NCI-H146 treated with DMSO at 0.1 percent for 48 hours (cell line): ENCODE data around the gene RNF123.

ENCODE experiments used
- DNase-seq: peaks from one replicate; lab custom pipeline; 2025; ENCODE audit not compliant: unreplicated experiment; lab: John Stamatoyannopoulos, UW

The RNF123 gene

DNA sequence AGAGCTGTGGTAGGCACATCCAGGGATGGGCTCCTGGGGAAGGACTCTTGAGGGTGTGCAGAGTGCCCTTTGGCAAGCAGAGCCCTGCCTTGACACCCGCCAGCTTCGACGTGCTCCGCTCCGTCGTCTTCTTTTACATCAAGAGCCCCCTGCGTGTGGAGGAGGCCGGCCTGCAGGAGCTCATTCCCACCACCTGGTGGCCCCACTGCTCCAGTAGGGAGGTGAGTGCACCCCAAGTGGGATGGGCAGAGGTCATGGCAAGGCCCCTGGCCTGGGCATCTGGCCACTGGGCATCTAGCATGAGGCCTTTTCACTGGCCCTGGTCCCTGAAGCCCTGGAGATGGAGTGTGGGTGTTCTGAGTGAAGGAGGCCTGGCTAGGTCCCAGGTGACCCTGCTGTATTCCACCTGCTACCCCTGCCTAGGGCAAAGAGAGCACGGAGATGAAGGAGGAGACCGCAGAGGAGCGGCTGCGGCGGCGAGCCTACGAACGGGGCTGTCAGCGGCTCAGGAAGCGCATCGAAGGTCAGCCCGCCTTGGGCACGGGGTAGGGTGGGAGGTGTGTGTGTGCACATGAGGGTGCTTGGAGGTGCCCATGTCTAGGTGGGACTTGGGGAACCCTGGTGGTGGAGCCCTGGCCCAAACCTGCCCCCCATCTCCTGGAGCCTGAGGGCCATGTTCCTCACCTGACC is 12.2 kb downstream of the RNF123 start:
- DNase-seq = no peak

DNA sequence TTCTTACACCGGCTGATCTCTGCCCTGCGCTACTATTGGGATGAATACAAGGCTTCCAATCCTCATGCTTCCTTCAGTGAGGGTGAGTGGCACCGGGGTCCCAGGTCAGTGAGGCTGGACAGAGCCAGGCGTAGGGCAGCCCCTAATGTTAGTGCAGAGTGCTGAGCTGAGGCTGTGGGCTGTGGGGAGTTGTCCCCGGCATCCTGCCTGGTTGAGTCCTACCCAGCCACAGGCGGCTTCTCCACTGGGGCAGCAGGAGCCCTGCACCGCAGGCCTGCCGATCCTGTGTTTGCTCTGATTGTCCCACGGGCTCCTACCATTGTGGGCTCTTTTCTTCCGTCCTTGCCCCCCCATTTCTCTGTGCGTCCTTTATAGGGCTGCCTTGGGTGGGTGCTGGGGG is 13.3 kb downstream of the RNF123 start:
- no peak for DNase-seq

DNA sequence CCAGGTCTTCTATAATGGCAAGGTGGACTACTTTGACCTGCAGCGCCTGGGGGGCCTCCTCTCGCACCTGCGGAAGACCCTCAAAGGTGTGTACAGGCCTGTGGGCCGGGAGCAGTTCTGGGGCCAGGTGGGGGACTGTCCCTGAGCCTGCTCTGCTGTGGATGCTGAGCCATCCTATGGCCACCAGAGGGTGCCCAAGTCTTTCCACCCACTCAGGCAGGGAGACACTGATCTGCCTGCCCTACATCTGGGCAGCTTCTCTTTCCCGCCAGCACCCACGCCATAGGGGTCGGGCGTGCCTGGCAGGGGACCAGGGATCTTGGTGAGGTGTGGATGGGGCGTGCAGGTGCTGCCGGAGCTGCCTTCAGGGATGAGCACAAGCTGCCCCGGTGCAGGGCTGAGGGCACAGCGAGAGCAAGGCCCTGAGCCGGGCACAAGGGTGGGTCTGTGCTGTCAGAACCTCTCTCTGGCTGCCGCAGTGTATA is 14.1 kb downstream of the RNF123 start:
- DNase-seq = peak; percentile 6

DNA sequence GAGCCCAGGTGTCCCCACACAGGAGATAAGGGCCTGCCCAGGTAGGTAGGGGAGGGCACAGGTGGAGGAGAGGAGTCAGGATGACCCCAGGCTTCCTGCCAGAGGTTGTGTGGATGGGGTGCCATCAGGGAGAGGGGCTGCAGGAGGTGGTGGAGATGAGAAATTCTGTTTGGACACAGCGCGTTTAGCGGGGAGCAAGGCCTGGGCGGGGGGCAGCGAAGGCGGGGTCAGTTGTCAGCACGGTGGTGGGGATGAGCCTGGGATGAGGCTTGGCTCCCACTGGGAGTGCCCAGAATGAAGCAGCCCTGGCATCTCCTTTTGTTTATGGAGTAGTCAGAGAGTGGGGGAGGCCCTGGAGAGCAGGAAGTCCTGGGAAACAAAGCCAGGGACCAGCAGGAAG is 14.6 kb downstream of the RNF123 start:
- DNase-seq = no peak

DNA sequence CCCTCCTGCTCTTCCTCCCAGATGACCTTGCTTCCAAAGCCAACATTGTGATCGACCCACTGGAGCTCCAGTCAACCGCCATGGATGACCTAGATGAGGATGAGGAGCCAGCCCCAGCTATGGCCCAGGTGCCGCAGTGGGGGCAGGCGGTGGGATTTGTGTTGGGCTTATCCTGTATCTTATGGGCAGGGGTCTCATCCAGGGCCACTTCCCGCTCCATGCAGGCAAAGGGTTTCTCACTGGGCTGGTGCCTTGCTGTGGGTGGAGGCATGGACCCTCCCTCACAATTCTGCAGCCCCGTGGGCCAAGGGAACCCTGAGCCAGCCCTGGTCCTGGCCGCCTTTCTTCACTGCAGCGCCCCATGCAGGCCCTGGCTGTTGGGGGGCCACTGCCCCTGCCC is 15.3 kb downstream of the RNF123 start:
- DNase-seq = no peak

DNA sequence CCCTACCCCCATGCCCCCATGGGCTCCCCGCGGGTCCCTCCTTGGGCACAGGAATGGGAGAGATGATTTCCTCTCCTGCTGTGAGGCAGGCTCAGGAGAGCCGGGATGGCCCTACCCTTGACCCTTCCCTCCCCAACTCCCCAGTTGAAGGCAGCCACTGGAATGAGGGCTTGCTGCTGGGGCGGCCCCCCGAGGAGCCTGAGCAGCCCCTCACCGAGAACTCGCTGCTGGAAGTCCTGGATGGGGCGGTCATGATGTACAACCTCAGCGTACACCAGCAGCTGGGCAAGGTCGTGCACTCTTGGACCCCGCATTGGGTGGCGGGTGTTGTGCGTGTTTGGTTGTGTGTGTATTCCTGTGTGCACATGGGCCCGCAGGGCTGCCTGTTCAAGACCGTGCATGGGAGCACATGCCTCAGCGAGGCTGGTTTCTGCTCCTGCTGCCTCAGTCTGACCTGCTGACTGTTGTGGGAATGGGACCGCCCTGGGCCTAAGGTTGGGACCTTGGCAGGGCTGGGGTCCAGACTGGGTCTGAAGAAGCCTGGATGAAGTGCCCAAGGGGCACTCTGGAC is 16.1 kb downstream of the RNF123 start:
- DNase-seq = no peak

DNA sequence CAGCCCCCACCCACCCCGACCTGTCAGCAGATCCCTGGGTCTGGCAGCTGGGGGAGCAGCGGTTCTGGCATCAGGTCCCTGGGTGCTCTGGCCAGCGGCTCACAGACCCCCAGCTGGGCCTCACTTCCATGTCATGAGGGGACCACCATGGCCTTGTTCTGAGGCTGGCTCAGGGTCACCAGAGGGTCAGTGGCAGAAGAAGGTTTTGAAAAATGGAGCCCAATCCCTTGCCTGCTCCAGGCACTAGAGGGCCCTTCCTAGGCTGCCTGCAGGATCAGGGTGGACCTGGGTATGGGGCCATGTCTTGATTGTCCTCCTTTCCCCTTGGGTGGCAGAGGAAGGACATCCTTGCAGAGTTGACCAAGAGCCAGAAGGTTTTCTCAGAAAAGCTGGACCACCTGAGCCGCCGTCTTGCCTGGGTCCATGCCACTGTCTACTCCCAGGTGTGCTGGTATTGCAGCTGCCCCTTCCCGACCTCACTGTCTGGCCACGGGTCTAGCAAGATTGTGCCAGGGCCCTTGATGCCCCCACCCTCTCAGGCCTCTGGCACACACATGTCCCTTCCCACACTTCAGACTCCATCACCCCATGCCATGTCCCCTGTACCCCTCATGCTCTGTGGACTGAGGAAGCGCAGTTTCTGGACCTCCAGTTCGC is 17.2 kb downstream of the RNF123 start:
- DNase-seq = no peak

DNA sequence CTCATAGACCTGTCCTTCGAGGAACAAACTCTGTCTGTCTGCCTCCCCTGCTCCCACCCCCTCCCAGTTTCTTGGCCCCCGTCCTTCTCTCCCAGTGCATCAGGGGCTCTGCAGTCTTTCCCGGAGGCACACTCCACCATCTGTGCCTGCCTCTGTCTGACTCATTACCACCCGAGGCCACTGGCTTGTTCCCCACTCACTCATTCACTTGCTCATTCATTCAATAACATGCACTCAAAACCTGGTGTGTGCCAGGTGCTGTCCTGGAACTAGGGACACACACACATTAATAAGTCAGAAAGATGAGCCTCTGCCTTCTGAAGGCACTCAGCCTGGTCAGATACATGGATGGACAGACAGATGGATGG is 17.7 kb downstream of the RNF123 start:
- no peak for DNase-seq

DNA sequence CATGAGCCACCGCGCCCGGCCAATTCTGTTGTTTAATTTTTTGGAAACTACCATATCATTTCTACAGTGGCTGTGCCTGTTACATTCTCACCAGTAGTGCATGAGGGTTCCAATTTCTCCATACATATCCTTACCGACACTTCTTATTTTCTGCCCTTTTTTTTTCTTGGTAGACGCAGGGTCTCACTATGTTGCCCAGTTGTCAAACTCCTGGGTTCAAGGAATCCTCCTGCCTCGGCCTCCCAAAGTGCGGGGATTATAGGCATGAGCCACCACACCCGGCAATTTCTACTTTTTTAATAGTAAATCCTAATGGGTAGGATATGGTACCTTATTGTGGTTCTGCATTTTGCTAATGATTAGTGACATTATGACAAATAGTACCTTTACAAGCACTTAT is 20.5 kb downstream of the RNF123 start:
- DNase-seq = no peak

DNA sequence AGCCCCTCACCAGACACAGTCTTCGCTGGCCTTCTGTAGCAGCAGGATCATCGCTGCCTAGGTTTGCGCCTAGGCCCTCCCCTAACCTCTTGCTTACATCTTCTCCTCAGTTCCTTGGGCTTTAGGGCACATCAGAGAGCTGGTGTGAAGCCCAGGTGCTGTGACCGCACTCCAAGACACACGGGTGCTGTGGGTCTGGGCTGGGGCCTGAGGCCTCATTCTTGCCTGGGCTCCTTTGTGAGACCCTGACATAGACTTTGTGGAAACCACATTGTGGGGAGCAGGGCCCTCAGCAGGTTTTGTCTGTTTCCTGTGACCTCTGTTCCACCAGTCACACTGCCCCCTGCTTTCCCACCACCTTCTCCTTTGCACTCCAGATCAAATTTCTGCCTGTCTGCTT is 22.1 kb downstream of the RNF123 start:
- DNase-seq = no peak

DNA sequence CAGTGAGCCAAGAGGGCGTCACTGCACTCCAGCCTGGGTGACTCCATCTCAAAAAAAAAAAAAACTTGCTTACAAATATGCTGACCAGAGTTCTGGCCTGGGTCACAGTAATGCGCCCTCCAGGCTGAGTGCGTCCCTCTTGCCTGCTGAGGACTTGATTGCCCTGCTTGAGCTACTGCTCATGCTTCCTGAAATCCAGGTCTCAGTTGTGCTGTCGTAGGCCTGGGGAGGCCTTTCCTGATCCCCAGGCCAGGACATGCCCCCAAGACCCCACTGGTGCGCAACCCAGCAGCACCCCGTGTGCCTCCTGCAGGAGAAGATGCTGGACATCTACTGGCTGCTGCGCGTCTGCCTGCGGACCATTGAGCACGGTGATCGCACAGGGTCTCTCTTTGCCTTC is 22.8 kb downstream of the RNF123 start:
- DNase-seq = no peak

DNA sequence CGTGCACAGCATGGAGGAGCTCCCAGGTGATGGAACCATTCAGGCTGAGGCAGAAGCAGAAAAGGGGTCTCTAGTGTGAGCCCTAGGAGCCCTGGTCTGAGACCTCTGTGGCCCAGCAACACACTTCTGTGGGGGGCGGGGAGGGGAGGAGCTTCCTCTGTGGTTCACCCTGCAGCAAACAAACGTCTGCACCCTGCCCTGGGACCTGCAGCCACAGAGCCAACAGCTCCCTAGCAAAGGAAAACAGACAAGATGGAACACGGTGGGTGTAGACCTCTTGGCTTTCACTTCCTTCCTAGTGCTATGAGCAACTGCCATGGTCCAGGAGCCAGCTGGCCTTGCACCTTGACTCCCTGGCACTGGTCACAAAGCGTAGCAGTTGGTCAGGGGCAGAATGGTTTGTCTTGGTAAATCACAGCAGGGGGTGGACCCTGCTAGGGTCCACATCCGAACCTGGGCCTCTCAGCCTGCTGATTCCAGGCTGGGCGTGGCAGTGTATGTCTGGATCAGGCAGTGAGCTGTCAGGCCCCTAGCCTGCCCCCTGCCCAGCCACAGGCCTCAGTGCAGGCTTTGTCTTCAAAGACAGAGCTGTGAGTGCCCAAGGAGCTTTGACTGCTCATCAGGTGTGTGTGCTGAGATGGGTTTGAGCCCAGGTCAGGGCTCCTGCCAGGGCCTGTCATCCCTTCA is 23.4 kb downstream of the RNF123 start:
- DNase-seq = no peak

DNA sequence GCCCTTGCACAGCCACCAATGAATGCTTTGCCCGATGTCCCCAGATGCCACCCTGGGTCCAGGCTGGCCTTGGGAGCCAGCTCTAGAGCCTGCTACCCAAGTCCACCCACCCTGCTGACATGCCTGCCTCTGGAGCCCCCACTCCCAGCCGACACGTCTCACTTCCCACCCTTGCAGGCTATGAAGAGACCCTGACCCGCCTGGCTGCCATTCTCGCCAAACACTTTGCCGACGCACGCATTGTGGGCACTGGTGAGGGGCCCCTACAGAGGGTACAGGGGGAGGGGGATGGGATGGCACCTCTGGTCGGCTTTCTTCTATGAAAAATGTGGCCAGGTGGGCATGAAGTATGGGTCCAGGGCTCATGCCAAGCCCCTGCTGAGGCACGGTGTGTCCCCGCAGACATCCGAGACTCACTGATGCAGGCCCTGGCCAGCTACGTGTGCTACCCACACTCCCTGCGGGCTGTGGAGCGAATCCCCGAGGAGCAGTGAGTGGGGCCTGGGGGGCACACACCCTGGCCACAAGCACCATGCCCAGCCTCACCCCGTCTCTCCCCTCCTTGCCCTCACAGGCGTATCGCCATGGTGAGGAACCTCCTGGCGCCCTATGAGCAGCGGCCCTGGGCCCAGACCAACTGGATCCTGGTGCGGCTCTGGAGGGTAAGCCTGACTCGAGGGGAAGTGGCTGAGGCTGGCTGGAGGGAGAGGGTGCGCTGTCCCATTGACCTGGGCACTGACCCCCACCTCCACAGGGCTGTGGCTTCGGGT is 24.2 kb downstream of the RNF123 start:
- DNase-seq = no peak

DNA sequence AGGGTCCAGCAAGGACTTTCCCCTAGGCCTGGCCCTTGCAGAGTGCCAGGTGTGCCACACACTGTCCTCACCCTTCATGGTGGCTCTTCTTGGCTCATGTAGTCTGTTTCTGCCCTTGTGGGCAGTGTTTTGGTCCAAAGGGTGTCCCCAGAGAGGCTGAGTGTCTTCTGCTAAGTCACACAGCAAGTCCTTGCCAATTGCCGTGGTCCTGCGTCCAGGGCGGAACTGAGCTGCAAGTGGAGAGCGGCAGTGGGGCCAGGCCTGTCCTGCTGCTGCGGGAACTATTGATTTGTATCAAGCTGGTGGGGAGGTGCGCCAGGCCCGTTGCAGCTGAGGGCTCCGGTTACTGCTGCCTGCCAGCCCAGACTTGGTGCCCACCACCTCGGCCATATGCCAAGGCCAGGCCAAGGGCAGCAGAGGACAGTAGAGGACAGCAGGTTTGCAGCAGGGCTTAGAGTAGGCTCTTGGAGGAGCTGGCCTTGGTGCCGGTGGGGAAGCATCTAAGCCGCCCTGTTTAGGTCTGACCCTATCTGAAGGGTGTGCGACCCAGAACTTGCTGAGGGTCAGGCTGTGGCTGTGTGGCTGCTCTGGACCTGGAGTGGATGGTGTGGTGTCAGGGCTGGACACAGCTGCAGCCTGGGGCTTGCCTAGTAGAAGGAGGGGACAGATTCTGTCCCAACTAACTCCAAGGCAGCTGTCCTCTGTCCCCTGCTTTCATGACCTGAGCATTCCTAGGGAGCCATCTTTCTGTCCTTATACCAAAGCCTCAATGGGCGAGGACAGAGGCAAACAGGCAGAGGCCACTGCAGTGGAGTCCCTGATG is 25.6 kb downstream of the RNF123 start:
- no peak for DNase-seq

DNA sequence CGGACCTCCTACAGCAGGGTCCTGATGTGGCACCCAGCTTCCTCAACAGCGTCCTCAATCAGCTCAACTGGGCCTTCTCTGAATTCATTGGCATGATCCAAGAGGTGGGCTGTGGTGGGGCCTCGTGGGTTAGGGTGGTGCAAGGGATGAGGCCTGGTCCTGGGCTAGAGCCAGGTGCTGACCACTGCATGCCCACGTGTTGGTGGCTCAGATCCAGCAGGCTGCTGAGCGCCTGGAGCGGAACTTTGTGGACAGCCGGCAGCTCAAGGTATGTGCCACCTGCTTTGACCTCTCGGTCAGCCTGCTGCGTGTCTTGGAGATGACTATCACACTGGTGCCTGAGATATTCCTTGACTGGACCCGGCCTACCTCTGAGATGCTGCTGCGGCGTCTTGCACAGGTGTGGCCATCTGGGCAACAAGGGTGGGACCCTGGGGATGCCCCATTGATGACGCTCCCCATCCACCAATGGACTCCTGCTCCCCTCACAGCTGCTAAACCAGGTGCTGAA is 26.3 kb downstream of the RNF123 start:
- no peak for DNase-seq

DNA sequence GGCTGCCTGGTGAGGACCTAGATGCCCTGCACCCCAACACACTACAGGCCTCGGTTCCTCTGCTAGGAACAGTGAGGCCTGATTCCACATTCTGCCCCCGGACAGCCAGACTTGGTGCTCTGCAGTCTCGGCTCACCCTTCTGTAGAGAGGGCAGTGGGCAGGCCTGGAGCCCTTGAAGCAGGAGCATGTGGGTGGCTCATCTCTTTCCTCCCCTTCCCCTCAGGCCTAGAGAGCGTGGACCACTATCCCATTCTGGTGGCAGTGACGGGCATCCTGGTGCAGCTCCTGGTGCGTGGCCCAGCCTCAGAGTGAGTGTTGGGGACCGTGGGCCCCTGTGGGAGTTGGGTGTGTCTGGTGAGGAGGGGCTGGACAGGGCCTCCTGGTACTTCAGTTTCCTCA is 26.8 kb downstream of the RNF123 start:
- DNase-seq = no peak

DNA sequence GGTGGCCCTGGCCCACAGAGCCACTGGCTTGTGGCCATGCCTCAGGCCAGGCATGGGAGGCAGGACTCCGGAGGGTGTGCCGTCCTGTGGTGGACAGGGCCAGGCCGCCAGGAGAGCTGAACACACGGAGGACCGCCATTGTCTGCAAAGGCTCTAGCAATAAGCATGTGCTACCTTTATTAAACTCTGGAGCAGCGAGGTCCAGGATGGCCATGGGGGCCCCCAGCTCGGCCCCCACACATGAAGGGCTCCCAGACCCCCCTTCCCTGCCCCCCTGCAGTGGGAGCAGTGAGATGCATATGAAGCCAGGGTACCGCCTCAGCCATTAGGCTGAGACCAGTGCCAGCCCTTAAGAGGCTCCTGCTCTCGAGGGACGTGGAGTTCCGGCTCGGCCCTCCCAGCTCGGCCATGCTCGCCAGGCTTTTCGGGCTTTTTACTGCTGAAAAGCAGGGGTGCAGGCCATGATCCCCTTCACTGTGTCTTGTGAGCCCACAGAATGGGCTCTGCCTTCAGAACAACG is 27.4 kb downstream of the RNF123 start:
- no peak for DNase-seq

DNA sequence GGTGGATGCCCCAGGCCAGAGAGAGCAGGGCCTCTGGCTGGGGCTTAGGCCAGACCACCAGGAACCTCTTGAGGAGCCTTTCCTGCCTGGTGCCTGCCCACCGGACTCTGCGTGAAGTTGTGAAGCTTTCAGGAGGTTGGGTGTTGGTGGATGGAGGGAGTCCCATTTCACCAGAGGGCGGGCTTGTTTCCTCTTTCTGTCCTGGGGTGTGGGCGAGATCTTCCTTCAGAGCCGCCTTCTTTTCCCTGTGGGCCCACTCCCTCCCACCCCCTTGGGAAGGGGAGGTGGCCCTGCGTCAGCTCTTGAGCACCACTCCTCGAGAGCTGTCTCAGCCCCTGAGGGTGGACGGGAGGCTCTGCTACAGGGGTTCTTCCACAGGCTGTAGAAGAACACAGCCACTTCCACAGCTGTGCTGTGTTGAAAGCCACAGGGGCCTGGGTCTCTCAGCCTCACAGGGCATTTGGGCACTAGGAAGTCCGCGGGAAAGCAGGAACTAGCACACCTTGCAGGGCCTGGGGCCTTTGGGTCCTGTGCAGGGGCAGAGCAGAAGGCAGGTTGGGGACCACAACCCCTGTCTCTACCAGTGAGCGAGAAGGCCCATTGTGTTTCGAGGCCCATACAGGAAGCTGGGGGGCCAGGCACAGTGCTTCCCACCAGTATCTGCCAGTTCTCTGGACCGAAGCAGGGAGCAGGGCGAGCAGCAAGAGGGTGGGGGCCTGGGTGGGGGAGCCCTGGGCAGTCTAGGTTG is 28.0 kb downstream of the RNF123 start:
- no peak for DNase-seq
